Natural killer cell (primary cell): ENCODE results near the gene DHRS7B. TPM values are rescaled to one million over a fixed set of nuclear protein-coding genes. Genes with fewer than 3 reads are reported as not detected.

Experiments used
- ATAC-seq, 3 donors: fragments of 150-1000 bp in 2 of 3; fragments of 200-7000 bp in 1 of 3; cut with Tn5 transposase; 1 replicate in 1 of 3; 2 replicates in 2 of 3; pipeline ENCODE4 v1.10.0; 2021; ENCODE audit warnings: mild to moderate bottlenecking in 2 of 3, moderate library complexity in 2 of 3
- DNase-seq, 2 donors: peaks; one replicate each; pipeline versions ENCODE4 v3.0.0 to v3.0.0-alpha.2; 2013 to 2021; ENCODE audit warnings: mixed read lengths in 1 of 2
- H3K27ac ChIP-seq: one replicate; pipeline ENCODE4 v1.5.1; 2013; ENCODE audit warnings: mild to moderate bottlenecking, low read length
- H3K27me3 ChIP-seq: one replicate; pipeline ENCODE4 v1.6.1; 2013; ENCODE audit warnings: low read length; ENCODE audit not compliant: control insufficient read depth, insufficient read depth
- H3K36me3 ChIP-seq: one replicate; pipeline ENCODE4 v1.6.1; 2013; ENCODE audit warnings: low read length; ENCODE audit not compliant: control insufficient read depth, insufficient read depth
- H3K4me1 ChIP-seq: one replicate; pipeline ENCODE4 v1.6.1; 2013; ENCODE audit warnings: low read length; ENCODE audit not compliant: control insufficient read depth, insufficient read depth
- H3K4me3 ChIP-seq: one replicate; pipeline ENCODE4 v1.5.1; 2013; ENCODE audit warnings: low read length
- H3K9me3 ChIP-seq: one replicate; pipeline ENCODE4 v1.6.1; 2013; ENCODE audit warnings: low read length; ENCODE audit not compliant: control insufficient read depth, insufficient read depth
- H3K27ac Mint-ChIP-seq, 2 donors: one replicate each; pipeline ENCODE4 v1.8.0; 2022; ENCODE audit warnings: mild to moderate bottlenecking in 2 of 2, mixed read lengths in 2 of 2, moderate library complexity in 1 of 2
- H3K27me3 Mint-ChIP-seq, 2 donors: one replicate each; pipeline ENCODE4 v1.8.0; 2022; ENCODE audit warnings: low read depth in 2 of 2, mixed read lengths in 2 of 2
- H3K36me3 Mint-ChIP-seq: one replicate; pipeline ENCODE4 v1.8.0; 2022; ENCODE audit warnings: mixed read lengths
- H3K4me1 Mint-ChIP-seq, 2 donors: one replicate each; pipeline ENCODE4 v1.8.0; 2022; ENCODE audit warnings: mixed read lengths in 2 of 2
- H3K4me3 Mint-ChIP-seq: one replicate; pipeline ENCODE4 v1.8.0; 2022; ENCODE audit warnings: mild to moderate bottlenecking, moderate library complexity, mixed read lengths
- H3K9me3 Mint-ChIP-seq, 2 donors: one replicate each; pipeline ENCODE4 v1.8.0; 2022; ENCODE audit warnings: mixed read lengths in 2 of 2
- WGBS: methylation state at CpG from one replicate; pipeline ENCODE4 v1.1.7; 2013; ENCODE audit warnings: missing lambda C conversion rate; ENCODE audit not compliant: insufficient coverage; 5-methylcytosine and 5-hydroxymethylcytosine counted together
- intact Hi-C: fragments of 100-400 bp; cut with micrococcal nuclease; formaldehyde crosslinking; loops from one replicate; pipeline ENCODE4 v1.14.2; 2022
- total RNA-seq, 4 donors: library from RNA; stranded (reverse); fragments of 120-200 nt in 1 of 4; gene quantifications; one replicate each; pipeline versions ENCODE4 v1.2.3 to v1.2.4, GENCODE V29; 2013 to 2022
- TF ChIP-seq, protein P1 (sequence below): fragments of 200-600 bp; IDR thresholded peaks from one replicate; pipeline ENCODE4 v1.8.0; 2022; ENCODE audit warnings: antibody characterized with exemption

The DHRS7B gene
- total RNA-seq, 3 donors from 2014 or later (not counting 1 experiment from before 2014, with no cell fraction given) = 10.3 to 13.4 (median 11.5) TPM

DNA sequence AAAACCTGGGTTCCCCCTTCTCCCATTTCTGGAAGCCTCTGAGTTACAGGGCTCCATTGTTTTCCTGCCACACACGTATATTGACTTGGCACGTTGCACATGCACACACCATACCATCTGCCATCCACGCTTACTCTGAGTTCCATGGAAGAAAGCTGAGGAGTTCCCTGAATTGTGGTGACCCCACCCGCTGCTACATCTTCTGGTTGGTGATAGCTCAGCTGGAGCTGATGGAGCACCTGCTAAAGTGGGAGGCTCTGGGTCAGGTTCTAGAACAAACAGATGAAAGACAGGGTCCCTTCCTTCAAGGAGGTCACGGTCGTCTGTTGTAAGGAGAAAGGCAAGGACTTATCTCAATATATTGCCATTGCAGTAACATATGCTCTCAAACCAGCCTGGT is 46.1 kb downstream of the DHRS7B start:
- Mint-ChIP-seq H3K36me3 (no peaks in the 10 kb centered on the region), H3K27me3 (no peaks in the 10 kb centered on the region), H3K4me1 (peaks cover 0 to 28% of the 10 kb centered on the region in 2 donors), H3K27ac (peak overlapping the region in 1 of 2 donors; percentile 33), H3K4me3 (no peak overlapping the region), H3K9me3 (no peaks in the 10 kb centered on the region)
- DNase-seq = no peak
- intact Hi-C loops = no loop called here
- Histone ChIP-seq H3K9me3 (no peaks in the 10 kb centered on the region), H3K4me3 (no peak overlapping the region), H3K27ac (no peak overlapping the region), H3K27me3 (no peaks in the 10 kb centered on the region), H3K4me1 (peaks cover 4% of the 10 kb centered on the region), H3K36me3 (peaks cover 16% of the 10 kb centered on the region)
- TF ChIP-seq, protein P1, sequence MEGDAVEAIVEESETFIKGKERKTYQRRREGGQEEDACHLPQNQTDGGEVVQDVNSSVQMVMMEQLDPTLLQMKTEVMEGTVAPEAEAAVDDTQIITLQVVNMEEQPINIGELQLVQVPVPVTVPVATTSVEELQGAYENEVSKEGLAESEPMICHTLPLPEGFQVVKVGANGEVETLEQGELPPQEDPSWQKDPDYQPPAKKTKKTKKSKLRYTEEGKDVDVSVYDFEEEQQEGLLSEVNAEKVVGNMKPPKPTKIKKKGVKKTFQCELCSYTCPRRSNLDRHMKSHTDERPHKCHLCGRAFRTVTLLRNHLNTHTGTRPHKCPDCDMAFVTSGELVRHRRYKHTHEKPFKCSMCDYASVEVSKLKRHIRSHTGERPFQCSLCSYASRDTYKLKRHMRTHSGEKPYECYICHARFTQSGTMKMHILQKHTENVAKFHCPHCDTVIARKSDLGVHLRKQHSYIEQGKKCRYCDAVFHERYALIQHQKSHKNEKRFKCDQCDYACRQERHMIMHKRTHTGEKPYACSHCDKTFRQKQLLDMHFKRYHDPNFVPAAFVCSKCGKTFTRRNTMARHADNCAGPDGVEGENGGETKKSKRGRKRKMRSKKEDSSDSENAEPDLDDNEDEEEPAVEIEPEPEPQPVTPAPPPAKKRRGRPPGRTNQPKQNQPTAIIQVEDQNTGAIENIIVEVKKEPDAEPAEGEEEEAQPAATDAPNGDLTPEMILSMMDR = no peak
- WGBS = 96% methylated on average over 6 of the region's 6 CpGs
- no peak for ATAC-seq

DNA sequence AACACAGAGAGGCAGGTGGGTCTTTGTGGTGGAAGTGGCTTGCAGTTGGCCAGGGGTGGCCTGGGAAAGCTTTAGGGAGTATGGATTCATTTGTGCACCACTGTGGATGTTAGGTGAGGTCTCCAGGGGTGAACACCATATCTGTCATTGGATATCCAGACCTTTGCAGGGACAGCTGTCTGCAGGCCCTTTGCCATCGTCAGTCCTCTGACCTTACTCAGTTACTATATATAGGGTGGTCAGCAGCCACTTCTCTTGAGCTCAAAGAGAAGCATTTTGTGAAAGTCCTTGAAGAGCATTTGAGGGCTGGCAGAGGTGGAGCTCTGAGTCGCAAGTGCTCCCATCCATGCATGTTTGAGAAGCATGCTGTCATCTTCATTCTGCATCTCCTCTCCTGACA is 46.8 kb downstream of the DHRS7B start:
- H3K4me1 ChIP-seq = peaks cover 4% of the 10 kb centered on the region
- peaks cover 16% of the 10 kb centered on the region for H3K36me3 ChIP-seq
- no peaks in the 10 kb centered on the region for H3K36me3 Mint-ChIP-seq
- H3K9me3 Mint-ChIP-seq = no peaks in the 10 kb centered on the region
- DNase-seq (no peak), ATAC-seq (no peak)
- H3K27ac Mint-ChIP-seq = peak overlapping the region in 1 of 2 donors; percentile 33
- no peaks in the 10 kb centered on the region for H3K27me3 Mint-ChIP-seq
- no peaks in the 10 kb centered on the region for H3K27me3 ChIP-seq
- TF ChIP-seq, protein P1 = no peak
- no peak overlapping the region for H3K4me3 ChIP-seq
- intact Hi-C loops = no loop called here
- H3K4me3 Mint-ChIP-seq = no peak overlapping the region
- H3K9me3 ChIP-seq = no peaks in the 10 kb centered on the region
- H3K27ac ChIP-seq = no peak overlapping the region
- peaks cover 0 to 28% of the 10 kb centered on the region in 2 donors for H3K4me1 Mint-ChIP-seq
- WGBS = 100% methylated on average over 1 of the region's 2 CpGs

DNA sequence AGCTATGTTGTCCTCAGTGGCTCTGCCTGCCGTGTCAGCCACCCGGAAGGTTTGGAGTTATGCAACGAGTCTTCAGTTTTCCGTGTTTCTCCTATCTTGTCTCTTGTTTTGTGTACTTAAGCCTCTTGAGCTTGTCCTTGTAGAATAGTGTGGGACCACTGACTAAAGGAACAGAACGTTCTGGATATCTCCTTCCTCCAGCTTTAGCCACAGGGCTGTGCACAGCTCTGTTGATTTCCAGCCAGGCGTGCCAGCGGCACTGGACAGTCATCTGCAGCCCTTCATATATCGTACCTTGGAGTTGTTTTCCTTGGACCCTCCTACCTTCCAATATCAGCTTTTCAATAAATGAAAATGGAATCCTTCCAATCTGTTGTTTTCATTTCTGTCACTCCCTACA is 47.4 kb downstream of the DHRS7B start:
- no peak for ATAC-seq
- Mint-ChIP-seq H3K27ac (no peak overlapping the region), H3K36me3 (no peaks in the 10 kb centered on the region), H3K4me3 (no peak overlapping the region), H3K27me3 (no peaks in the 10 kb centered on the region), H3K9me3 (no peaks in the 10 kb centered on the region), H3K4me1 (peaks cover 0 to 28% of the 10 kb centered on the region in 2 donors)
- Histone ChIP-seq H3K27ac (no peak overlapping the region), H3K4me1 (peaks cover 4% of the 10 kb centered on the region), H3K27me3 (no peaks in the 10 kb centered on the region), H3K9me3 (no peaks in the 10 kb centered on the region), H3K36me3 (peaks cover 16% of the 10 kb centered on the region), H3K4me3 (no peak overlapping the region)
- DNase-seq = no peak
- intact Hi-C loops = no loop called here
- 97% methylated on average over 8 of the region's 8 CpGs for WGBS
- TF ChIP-seq, protein P1 = no peak

DNA sequence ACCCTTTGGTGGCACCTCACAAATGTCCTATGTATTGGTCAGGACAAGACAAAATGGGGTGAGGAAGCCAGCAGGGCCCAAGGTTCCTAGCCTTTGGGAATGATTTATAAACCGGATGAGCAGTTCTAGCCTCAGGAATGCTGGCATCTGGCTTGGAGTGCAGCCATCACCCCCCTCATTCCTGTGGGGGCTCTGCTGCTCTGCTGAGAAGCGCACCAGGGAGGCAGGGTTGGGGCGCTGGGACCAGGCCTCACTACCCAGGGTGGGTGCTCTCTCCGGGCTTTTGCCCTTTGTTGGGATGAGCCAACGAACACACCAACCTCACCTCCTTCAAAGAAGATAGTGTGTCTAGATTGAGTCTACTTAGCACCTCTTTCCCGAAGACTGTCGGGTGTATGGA is 47.9 kb downstream of the DHRS7B start:
- peaks cover 0 to 28% of the 10 kb centered on the region in 2 donors for H3K4me1 Mint-ChIP-seq
- no peaks in the 10 kb centered on the region for H3K36me3 Mint-ChIP-seq
- Histone ChIP-seq H3K4me1 (peaks cover 4% of the 10 kb centered on the region), H3K36me3 (peaks cover 16% of the 10 kb centered on the region), H3K27ac (no peak overlapping the region), H3K9me3 (no peaks in the 10 kb centered on the region), H3K4me3 (no peak overlapping the region), H3K27me3 (no peaks in the 10 kb centered on the region)
- DNase-seq (no peak), ATAC-seq (no peak)
- no peaks in the 10 kb centered on the region for H3K9me3 Mint-ChIP-seq
- WGBS = 98% methylated on average over 5 of the region's 7 CpGs
- intact Hi-C loops = no loop called here
- no peaks in the 10 kb centered on the region for H3K27me3 Mint-ChIP-seq
- no peak overlapping the region for H3K27ac Mint-ChIP-seq
- H3K4me3 Mint-ChIP-seq = no peak overlapping the region
- TF ChIP-seq, protein P1 = no peak
